Measurements from ENCODE around the gene C12orf42. TPM values are rescaled to one million over a fixed set of nuclear protein-coding genes. Genes with fewer than 3 reads are reported as not detected.
A peak's percentile ranks its signal among the peaks of the same experiment; 100 is the strongest.

C12orf42 gene
- total and polyA plus RNA-seq, 10 of the 15 experiments (the other 5 are each of a cell fraction or from before 2014, with no cell fraction given): 1.4 to 7.0 (median 2.4) TPM

- no peak for TF ChIP-seq RELB (IDR thresholded peaks at IDR 0.05; ENCODE audit: low read depth)
- no peak for TF ChIP-seq PAX5 (IDR thresholded peaks at IDR 0.05; ENCODE audit: borderline replicate concordance, low read depth, low read length)
- no peak for TF ChIP-seq FOS (IDR thresholded peaks at IDR 0.05; ENCODE audit: borderline replicate concordance, extremely low read depth, insufficient read length)
- TF ChIP-seq NBN (IDR thresholded peaks at IDR 0.05): no peak
- no peak for TF ChIP-seq REST (IDR thresholded peaks at IDR 0.05; ENCODE audit: low read depth, low read length)
- TF ChIP-seq PKNOX1 (IDR thresholded peaks at IDR 0.05): no peak
- no peak for TF ChIP-seq POLR2A (IDR thresholded peaks at IDR 0.05; ENCODE audit: low read depth, low read length)
- no peak for TF ChIP-seq CBX3 (IDR thresholded peaks at IDR 0.05; ENCODE audit: borderline replicate concordance, low read depth)
- TF ChIP-seq ZNF622 (IDR thresholded peaks at IDR 0.05): no peak
- peak; percentile 87; the same call in 1 of the 2 replicates for TF ChIP-seq HSF1 (IDR thresholded peaks at IDR 0.05; ENCODE audit: low read depth, low read length)
- TF ChIP-seq MTA3 (IDR thresholded peaks at IDR 0.05; ENCODE audit: borderline replicate concordance, low read length): no peak
- 0 out of 4 replicates have a peak, but pooled peaks of 1 of the 2 experiments have one; percentile 6 for TF ChIP-seq BHLHE40 (IDR thresholded peaks at IDR 0.05; ENCODE audit: borderline replicate concordance in 1 of 2, low read depth in 2 of 2, low read length in 1 of 2)
Observed at GRCh38 chr12:103470664-103471063, 25.1 kb downstream of the C12orf42 start (continued).

Measured in GM12878 (cell line).